HG03135 (cell line): ENCODE measurements around the gene XIRP1.

ENCODE experiments used
- ATAC-seq: cut with Tn5 transposase; IDR thresholded peaks from one replicate; pipeline ENCODE4 v1.9.1; 2021; ENCODE audit warnings: mild to moderate bottlenecking, moderate library complexity; ENCODE audit not compliant: unreplicated experiment

The XIRP1 gene

GRCh38 chr3:39188271-39189149 lies 3.9 kb downstream of the XIRP1 start:
- no peak for ATAC-seq

- ATAC-seq = no peak
Measured at GRCh38 chr3:39187372-39188155, 4.8 kb downstream of the XIRP1 start.

- ATAC-seq = no peak
Measured at GRCh38 chr3:39186692-39187151, 5.7 kb downstream of the XIRP1 start.

- ATAC-seq = no peak
Measured at GRCh38 chr3:39185959-39186691, 6.3 kb downstream of the XIRP1 start.

- no peak for ATAC-seq
Measured at GRCh38 chr3:39185326-39185958, 7.0 kb downstream of the XIRP1 start.

- ATAC-seq = no peak
Measured at GRCh38 chr3:39184968-39185285, 7.5 kb downstream of the XIRP1 start.

- no peak for ATAC-seq
Measured at GRCh38 chr3:39184081-39184967, 8.1 kb downstream of the XIRP1 start.

- ATAC-seq = no peak
Measured at GRCh38 chr3:39183211-39184080, 8.9 kb downstream of the XIRP1 start.

- no peak for ATAC-seq
Measured at GRCh38 chr3:39181408-39182335, 10.7 kb downstream of the XIRP1 start.

- ATAC-seq = peak; percentile 93
Measured at GRCh38 chr3:39180546-39181346, 11.6 kb downstream of the XIRP1 start.

- ATAC-seq = no peak
Measured at GRCh38 chr3:39180183-39180545, 12.2 kb downstream of the XIRP1 start.

GRCh38 chr3:39178553-39178952 lies 13.8 kb downstream of the XIRP1 start:
- ATAC-seq = no peak

GRCh38 chr3:39177708-39178332 lies 14.6 kb downstream of the XIRP1 start:
- ATAC-seq = no peak

GRCh38 chr3:39176025-39176714 lies 16.2 kb downstream of the XIRP1 start:
- ATAC-seq = no peak

GRCh38 chr3:39173318-39174125 lies 18.9 kb downstream of the XIRP1 start:
- no peak for ATAC-seq
